GM12878 (cell line): ENCODE data around the gene SOX6.

Experiments
- POLR2A ChIP-seq: IDR thresholded peaks from 2 replicates; pipeline ENCODE4 v1.6.1; 2011; ENCODE audit warnings: low read depth, mild to moderate bottlenecking, low read length
- USF2 ChIP-seq: IDR thresholded peaks from 2 replicates; pipeline ENCODE4 v1.6.1; 2011; ENCODE audit warnings: low read depth, low read length, improper control_type of control experiment, borderline replicate concordance

GRCh38 chr11:15969281-15969680 lies 387.1 kb downstream of the SOX6 start:
- peak; percentile 43; the same call in 1 of the 2 replicates for TF ChIP-seq POLR2A
- no peak for TF ChIP-seq USF2
